IPS DF 4.7 (cell line): ENCODE measurements around the gene CEP104.

Experiments used
- DNase-seq: peaks from one replicate; pipeline ENCODE4 v3.0.0-alpha.2; 2013; ENCODE audit warnings: low spot score; ENCODE audit errors: extremely low read depth

Gene CEP104

DNA sequence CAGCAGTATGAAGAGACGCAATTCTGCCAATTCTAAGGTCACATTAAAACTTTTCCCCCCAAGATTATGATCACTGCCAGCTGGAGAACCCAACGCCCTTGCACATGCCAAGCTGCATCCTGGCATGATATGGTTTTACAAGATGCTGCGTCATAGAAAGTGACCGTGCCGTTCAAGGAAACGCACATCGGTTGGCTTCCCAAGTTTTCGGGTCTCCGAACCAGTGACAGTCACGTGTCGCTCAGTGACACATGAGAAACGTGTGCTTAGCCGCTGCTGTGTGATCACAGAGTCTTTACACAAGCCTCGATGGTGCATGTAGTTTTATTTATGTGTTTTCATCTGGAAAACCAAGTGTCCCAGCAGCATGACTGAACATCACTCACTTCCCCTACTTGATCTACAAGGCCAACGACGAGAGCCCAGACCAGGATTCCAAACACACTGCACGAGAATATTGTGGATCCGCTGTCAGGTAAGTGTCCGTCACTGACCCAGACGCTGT, 77.0 kb downstream of the CEP104 start:
- no peak for DNase-seq

DNA sequence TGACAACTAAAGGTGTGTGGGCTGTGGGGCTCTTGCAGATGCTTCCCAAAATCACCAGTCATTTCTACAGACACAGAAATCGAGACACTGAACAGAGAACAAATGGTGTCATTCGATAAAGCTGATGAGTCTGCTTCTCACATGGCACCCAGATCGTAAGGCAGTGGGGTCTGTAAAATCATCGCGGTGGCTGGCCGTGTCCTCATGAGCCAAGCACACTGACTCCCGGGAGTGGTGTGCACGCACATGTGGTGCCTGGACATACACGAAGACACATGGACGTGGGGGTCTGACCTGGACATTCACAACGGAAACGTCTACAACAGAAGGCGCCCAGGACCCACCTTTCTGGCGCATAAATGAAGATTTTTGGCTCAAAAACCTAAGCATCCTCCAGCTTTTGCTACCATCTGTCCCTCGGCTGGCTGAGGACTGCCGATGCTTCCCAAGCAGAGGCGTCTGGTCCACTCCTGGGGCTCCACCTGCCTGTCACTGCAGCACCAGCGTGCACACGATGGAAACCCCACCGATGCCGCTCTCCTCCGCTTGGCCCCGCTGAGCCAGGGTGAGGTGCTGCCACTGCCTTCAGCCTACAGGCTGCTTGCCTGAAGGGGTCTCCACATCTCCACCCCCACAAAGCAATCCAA, 77.6 kb downstream of the CEP104 start:
- DNase-seq = no peak

DNA sequence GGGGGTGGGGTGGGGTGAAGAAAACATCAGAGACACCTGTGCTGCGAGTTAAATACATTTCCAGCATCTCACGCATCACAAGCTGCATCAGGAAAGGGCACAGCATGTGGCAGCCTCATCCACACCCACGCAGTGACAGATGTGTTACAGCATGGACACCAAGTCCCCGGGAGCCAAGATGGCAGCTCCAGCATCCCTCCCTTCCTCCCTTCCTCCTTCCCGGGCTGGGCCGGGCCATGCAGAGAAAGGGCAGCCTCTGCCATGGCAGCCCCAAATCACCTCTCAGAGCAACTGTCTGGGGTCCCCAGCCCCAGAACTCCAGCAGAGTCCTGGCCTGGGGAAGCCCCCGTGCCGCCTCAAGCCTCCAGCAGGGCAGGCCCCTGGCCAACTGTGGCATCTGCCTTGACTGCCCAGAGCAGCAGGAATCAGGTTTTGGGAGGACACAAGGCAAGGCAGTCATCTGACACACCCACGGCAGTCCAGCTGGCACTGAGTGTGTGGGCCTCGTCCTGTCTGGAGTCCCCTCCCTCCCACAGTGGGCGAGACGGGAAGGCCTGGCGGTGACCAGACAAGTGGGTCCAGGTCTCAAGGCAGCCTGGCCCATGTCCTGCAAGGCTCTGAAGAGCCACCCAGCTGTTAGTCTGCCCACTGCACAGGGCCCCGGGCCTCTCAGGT, 78.3 kb downstream of the CEP104 start:
- no peak for DNase-seq

DNA sequence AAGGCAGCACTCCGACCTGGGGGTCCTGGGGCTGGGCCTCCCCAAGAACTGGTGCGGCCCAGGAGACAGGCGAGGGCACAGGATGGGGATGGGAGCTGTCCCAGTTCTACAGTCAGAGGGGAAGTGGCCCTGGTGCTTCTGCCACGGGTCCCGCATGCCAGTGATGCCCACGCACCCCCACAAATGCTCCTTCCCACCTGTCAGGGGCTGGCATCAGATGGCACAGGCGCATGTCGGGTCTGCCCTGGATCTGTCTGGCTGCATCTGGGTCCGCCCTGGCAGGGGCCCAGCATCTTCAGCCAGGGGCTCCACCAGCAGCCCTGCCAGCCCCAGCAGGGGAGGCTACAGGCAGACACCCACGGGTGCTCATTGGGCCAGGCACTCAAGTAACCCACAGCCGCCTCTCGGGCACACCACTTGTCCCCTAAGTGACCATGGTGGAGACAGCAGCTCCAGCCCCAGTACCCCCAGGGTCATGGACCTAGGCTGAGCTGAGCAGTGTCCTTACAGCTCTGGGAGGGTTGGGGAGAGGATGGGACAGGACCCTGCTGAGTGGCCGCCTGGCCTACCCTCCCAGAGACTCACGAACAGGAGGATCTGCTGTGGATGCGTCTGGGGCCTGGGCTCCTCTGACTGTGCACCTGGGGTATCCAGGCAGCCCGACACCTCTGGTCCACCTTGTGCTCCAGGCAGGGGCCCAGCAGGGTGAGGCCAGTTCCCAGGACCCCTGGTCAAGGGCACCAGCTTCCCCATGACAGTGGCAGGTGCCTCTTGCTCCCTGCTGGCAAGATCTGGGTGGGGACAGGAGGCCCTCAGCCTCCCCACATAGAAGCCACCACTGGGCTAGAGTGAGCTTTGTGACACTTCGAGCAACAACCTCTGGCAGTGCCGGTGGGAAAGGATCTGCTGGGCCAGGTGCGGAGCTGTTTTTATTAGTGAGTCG, 79.1 kb downstream of the CEP104 start:
- DNase-seq = no peak

DNA sequence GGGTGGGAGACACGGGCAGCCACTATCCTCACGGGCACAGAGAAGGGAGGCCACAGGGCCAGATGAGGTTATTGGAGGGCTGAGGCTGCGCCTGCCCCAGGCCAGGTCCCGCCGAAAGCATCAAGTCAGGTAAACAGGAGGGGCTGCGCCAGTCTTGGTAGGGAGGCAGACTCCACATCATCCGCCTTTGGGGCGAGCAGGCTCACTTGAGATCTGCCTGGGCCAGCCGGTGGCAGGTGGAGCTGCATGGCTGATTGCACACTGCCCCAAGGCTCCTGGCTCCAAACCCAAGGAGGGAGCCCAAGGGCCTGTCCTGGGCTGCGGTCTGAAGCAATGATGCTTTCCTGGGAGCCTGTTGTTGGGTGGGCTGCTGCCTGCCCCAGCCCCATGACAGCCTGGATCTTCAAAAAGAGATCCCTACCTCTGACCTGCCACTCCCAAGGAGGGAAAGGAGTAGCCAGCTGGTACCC, 79.9 kb downstream of the CEP104 start:
- no peak for DNase-seq

DNA sequence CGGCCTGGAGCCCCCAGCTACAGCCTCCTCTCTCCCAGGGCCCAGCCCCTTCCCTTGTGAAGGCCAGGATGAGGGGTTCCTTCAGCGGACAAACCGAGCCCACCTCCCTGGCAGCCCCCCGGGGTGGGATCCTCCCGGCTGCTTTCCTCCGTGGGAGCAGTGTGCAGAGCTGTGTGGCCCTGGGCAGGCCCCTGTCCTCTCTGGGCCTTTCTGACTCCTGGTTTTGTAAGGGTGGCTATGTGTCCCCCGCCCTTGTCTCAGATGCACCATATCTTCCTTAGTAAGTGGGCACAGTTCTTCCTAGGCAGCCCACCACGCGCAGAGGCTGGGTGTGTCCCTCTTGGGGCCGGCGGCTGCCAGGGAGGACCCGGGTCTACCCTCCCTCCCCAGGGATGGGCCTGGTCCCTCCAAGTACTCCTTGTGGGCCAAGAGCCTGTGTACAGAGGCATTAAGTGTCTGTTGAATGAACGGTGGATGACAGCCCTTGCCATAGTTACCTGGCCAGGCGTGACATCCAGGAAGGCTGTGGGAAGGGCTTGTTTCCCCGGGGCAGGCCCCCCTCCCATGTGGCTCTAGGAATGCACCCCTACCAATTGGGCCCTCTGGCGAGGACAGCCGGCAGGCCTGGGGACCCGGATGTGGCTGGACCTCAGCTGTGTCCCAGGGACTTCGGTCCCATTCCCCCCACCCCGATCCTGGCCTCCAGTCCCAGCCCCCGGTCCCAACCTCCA, 80.6 kb downstream of the CEP104 start:
- DNase-seq = no peak

DNA sequence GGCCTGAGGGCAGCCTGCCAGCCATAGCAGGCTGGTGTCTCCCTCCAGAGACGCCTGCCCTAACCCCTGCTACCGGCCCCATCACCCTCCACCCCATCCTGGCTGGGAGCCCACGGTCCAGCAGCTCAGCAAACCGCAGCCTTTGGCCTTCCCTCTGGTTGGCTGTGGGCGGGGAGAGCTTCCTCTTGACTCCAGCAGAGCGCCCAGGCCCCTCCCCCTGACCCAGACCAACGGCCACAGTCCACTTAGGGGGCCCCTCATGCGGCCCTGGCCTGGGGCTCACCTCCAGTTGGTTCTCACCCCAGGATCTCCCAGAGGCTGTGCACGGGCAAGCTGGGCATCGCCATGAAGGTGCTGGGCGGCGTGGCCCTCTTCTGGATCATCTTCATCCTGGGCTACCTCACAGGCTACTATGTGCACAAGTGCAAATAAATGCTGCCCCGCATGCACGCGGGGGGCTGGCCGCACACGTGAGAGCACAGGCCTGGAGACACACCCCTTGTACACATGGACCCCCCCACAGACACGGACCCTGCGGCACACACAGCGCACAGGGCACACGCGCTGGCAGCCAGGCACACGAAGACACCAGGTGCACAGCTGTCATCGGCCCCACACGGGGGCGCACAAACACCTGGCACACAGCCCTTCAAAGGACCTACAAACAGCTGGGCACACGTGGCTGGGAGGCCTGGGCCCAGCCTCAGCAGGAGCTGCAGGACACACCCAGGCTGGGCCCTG, 81.4 kb downstream of the CEP104 start:
- no peak for DNase-seq

DNA sequence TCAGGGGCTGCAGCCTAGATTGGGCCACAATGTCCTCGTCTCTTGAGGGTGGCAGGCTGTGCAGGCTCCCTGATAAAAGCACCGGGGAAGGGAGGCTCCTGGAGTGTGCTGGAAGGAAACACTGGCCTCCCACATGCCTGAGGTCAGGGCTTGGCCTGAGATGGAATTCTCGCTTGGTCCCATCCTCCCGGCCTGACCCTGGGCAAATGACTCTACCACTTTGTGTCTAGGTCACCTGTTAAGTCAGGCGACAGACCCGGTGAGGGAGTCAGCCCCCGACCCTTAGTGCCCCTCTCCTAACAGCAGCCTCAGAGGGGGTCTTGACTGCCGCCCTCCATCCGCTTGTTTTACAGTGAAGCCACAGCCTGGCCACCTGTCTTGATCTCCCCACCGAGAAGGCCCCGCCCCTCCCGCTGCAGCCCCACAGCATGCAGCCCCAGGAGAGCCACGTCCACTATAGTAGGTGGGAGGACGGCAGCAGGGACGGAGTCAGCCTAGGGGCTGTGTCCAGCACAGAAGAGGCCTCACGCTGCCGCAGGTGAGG, 82.0 kb downstream of the CEP104 start:
- no peak for DNase-seq

DNA sequence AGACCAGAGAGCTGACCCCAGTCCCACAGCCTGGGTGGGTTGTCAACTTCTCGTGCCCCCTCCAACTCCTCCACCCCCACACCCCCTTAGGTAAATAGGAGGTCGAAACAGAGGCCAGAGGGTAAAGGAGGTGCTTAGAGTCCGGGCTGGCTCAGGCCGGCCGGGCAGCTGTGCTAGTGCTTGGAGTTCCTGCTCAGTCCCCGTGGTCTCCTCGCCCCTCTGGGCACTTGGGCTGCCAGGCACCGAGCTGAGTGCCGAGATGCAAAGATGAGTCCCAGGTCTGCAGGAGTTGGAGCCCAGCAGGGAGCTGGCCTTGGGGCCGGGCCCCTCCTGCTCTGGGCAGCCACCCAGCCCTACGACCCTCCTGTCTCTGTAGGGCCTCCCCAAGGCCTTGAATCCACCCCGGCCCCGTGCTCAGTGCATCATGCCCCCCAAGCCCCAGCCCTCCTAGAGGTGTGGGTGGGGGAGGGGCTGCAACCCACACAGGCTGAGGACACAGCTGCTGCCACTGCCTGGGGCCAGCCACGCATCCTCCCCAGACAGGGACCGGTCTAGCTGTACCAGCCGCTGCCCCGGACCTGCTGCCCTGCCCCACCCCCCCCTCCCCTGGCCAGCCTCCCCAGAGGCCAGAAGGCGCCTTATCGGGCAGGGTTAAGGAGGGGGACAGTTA, 82.6 kb downstream of the CEP104 start:
- no peak for DNase-seq

DNA sequence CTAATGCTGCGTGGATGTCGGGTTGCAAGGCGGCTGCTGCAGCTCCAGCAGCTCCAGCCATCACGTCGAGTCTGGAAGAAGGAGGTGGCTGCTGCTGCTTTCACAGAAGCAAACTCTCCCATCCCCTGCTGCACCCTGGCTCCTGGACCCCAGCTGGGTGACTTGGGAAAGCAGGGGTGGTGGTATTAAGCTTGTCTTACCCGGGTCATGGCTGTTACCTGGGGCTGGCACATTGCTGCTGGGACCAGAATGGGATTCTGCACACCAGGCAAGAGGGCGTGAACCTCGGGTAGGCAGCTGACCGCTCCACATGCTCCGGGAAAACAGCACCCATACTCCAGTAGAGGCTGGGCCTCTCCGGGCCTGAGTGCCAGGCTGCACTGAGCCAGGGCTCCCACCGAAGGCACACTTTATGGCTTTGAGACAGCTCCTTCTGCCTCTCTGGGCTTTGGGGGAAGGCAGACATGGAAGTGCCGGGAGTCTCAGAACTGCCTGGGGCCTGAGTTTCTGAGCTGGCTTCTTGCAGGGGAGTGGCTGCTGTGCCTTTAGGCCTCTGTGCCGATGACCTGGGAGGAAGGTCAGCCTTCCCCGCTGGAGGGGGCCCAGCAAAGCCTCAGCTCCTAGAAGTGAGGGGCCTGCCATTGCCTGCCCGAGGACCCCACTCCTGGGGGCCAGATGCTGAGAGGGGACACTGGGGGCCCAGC, 83.3 kb downstream of the CEP104 start:
- no peak for DNase-seq

DNA sequence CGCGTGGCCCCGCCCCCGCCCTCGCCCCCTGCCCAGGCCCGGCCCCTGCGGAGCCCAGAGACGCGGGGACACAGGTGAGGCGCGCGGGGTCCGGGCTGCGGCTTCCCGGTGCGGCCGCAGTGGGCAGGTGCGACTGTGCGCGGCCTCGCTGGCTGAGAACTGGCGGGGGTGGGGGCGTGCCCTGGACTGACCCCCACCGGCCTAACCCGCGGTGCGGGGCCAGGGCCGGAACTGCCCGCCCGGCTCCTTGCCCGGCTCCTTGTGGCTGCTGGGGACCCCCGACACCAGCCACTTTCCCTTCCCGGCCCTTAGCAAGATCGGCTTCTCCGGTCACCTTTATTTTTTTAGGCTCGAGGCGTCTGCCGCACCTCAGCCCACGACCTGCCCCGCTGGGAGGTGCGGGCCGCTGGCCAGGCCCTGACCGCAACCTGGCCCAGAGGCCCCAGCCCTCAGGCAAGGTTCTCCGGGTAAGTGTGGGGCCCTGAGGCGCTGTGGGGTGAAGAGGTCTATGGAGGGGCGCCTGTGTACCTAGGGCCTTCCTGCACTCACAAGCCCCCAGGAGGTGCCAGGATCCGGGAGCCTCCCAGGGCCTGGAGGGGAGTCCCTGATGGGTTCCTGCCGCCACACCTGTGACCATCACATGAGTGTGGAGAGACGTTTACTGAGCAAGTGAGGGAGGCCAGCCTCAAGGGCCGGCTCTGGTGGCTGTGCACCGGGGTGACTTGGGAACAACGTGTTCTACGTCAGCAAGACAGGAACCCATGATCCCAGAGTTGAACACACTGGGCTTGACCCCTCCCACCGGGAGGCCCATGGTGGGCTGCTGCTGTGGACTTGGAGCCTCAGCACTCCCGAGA, 84.1 kb downstream of the CEP104 start, which contains the start of gene SMIM1:
TSS of gene SMIM1 (plus strand) at position 35 of the 857 bp plus-strand sequence. CDS start 2,625 bp downstream, outside the sequence.
- no peak for DNase-seq

DNA sequence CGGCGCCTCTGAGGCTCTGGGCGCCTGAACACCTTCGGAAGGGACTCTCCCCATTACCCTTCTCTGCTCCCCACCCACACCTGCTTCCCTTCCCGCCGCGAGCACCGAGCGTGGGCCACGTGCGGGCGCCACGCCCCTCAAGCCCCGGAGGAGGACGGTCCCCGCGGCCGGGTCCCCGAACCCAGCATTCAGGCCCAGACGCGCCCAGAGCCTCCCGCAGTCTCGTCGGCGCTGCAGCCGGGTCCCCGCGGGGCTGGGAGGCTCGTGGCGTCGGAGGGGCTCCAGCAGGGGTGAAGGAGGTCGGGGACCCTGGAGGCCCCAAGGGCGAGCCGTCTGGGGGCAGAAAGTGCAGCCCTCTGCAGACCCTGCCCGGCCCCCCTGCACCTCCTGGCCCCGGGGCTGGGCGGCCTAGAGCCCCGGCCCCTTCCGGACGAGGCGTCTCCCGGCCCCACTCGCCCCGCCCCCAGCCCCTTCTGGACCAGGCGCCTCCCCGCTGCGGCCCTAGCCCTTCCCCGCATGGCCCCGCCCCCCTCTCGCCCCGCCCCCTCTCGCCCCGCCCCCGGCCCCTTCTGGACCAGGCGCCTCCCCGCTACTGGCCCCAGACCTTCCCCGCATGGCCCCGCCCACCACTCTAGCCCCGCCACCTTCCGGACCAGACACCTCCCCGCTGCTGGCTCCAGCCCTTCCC, 84.8 kb downstream of the CEP104 start:
- DNase-seq = no peak

DNA sequence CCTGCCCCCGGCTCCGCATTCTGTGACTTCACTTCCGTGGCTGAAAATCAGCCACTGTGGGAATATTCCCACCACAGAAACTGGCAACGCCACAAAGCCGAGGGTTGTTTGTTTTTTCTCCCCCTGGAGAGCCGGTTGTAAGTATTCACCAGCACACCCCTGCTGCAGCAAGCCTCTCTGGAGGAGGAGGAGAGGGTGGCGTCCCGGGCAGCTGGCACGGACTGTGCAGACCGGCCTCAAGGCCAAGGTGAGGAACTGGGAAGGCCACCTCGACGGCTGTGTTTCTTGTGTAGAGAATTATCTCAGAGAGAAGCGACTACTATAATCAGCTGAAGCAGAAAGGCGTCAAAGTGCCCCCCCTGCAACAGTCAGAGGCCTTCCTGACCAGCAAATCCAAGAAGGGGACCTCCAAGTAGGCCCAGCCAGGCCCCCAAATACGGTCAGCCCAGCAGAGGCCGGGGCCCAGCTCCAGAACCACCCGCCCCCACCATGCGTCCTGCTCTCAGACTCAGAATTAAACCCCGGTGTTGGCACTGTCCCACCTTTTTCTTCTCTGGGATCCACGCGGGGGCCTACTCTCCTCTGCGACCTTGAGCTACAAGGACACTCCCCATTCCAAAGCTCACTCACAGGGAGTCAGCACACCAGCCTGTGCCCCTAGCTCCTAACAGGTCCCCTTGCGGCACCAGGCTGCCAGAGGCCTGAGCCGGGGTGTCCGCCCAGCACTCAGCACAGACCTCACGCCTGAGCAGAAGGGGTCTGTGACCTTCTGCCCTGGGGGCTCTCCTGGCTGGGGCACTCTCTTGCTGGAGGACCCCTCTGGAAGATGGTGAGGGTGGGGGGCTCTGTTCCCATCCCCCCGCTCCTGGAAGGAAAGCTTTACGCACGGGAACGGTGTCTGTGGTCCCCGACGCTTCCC, 85.6 kb downstream of the CEP104 start:
- DNase-seq = no peak

DNA sequence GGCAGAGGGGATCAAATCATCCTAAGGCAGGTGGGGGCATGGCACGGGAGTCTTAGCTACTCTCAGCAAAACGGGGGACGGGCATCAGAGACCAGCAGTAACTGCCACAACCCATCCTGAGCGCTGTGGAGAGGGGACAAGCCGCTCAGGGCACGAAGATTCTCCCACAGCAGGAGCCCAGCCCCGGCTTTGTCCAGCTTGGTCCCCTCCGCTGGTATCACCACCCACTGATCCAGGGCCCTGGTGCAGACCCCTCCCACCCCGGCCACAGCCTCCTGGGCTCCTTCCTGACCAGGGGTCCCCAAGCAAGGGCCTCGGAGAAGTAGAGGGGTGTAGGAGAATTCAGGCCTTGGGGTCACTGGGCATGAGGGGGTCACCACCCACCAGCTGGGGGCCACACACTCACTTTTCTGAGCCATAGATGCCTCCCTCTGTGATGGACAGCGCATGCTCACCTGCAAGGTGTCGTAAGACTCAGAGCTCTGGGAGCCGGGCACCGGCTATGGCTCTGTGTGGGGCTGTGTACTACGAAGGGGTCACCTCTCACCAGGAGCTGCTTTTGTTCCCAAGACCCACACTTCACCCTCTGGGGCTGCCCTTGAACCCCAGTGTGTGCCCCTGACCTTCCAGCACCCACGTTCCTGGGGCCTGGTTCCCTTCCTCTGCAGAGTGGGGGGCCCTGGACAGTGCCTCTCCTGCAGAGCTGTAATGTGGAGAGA, 86.8 kb downstream of the CEP104 start:
- no peak for DNase-seq

DNA sequence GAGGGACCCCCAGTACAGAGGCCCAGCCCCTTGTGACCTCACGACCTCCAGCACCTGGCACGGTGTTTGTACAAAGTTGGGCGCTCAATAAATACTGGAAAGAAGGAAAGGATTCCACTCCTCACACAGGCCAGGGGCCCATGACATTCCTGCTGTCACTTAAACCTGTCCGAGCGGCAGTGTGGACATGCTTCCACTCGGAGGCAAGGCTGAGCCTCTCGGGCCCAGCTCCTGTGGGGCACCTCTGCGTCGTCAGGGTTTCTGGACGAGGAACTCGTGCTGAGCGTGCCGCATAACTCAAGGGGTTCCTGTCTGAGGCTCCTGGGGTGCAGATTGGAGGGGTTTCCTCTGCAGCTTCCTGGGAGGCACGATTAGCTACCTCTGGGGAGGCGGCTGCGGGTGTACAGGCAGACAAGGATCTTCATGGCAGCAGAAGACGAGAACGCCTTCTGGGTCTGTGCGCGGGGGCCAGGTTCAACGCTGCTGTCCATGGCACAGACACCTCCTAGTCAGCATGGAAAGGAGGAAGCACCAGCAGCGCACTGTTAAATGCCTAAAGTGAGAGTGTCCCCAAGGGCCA, 88.1 kb downstream of the CEP104 start:
- no peak for DNase-seq
